Kidney (tissue), 14 donors: ENCODE results near the gene KLF7. TPM values are rescaled to one million over a fixed set of nuclear protein-coding genes. Genes with fewer than 3 reads are reported as not detected.

ENCODE experiments used
- DNase-seq, 5 donors: peaks; one replicate each; pipeline ENCODE4 v3.0.0-alpha.2; 2013 to 2020
- FAIRE-seq: peaks from 2 replicates; lab custom pipeline; 2012; peaks lifted over from hg19 to GRCh38; lab: Jason Lieb, UNC
- H3K27ac ChIP-seq, 2 donors: one replicate each; pipeline ENCODE4 v1.7.0; 2013; ENCODE audit warnings: low read depth in 2 of 2, low read length in 2 of 2, inconsistent platforms in 1 of 2
- H3K27me3 ChIP-seq: one replicate; pipeline ENCODE4 v1.7.1; 2013; ENCODE audit warnings: low read length, inconsistent platforms; ENCODE audit not compliant: control insufficient read depth, insufficient read depth
- H3K36me3 ChIP-seq, 3 donors: one replicate each; pipeline versions ENCODE4 v1.7.0 to v1.7.1; 2013; ENCODE audit warnings: low read length in 3 of 3, control low read depth in 1 of 3, inconsistent platforms in 1 of 3; ENCODE audit not compliant: insufficient read depth in 3 of 3, control insufficient read depth in 2 of 3
- H3K4me1 ChIP-seq, 3 donors: one replicate each; pipeline versions ENCODE4 v1.7.0 to v1.7.1; 2013; ENCODE audit warnings: low read length in 3 of 3, inconsistent platforms in 1 of 3, low read depth in 1 of 3; ENCODE audit not compliant: control insufficient read depth in 2 of 3, insufficient read depth in 2 of 3
- H3K4me3 ChIP-seq, 3 donors: one replicate each; pipeline versions ENCODE4 v1.7.0 to v1.8.1; 2013; ENCODE audit warnings: low read length in 3 of 3, control low read depth in 1 of 3, inconsistent platforms in 1 of 3
- H3K9ac ChIP-seq, 3 donors: one replicate each; pipeline versions ENCODE4 v1.7.0 to v1.7.1; 2013; ENCODE audit warnings: low read length in 3 of 3, control low read depth in 1 of 3, inconsistent platforms in 1 of 3
- H3K9me3 ChIP-seq, 3 donors: one replicate each; pipeline versions ENCODE4 v1.7.0 to v1.7.1; 2013; ENCODE audit warnings: low read length in 3 of 3, control low read depth in 1 of 3, inconsistent platforms in 1 of 3; ENCODE audit not compliant: control insufficient read depth in 2 of 3, insufficient read depth in 1 of 3
- CTCF ChIP-seq: IDR thresholded peaks from 3 replicates; pipeline ENCODE4 v1.5.1; 2012; ENCODE audit warnings: mild to moderate bottlenecking, moderate library complexity, borderline replicate concordance; ENCODE audit not compliant: insufficient read depth; ENCODE audit errors: extremely low read depth
- intact Hi-C: fragments of 100-400 bp; cut with DNase I; formaldehyde crosslinking; loops from one replicate; pipeline ENCODE4 v1.11.1; 2022
- polyA plus RNA-seq: library from polyadenylated mRNA; stranded (reverse); fragments of 350-450 nt; fragmentation: Illumina TruSeq; extraction: RNeasy Lipid Tissue Mini Kit (QIAGEN cat#74804); gene quantifications from one replicate; pipeline ENCODE4 v1.2.3, GENCODE V29; 2014; ENCODE audit warnings: low read depth, low replicate concordance; ENCODE audit not compliant: insufficient read depth
- total RNA-seq: library from RNA; stranded (reverse); fragmentation: NEBNext Ultra II Directional; extraction: Animal tissue kit (Norgen Biotek cat#: 25700); gene quantifications from one replicate; pipeline ENCODE4 v1.2.1, GENCODE V29; 2021
- donor health status: control.
- donor health status: control.
- donor health status: control.
- donor health status: control.
- donor health status: control.
- donor health status: DM: yes; HTN: yes; CAD: no.
- donor health status: Normal renal cell carcinoma (clear cell type).

KLF7 gene
- total and polyA plus RNA-seq, 2 donors from 2014 or later = 2.9 to 61.5 TPM

- H3K27ac ChIP-seq = peak overlapping the region in 1 of 2 donors; percentile 18
- H3K36me3 ChIP-seq = no peaks in the 10 kb centered on the region
- no peaks in the 10 kb centered on the region for H3K27me3 ChIP-seq
- no peaks in the 10 kb centered on the region for H3K9me3 ChIP-seq
- TF ChIP-seq CTCF = no peak
- intact Hi-C loops = no loop called here
- FAIRE-seq (no peak), DNase-seq (no peak)
- no peak overlapping the region for H3K4me3 ChIP-seq
- peaks cover 9 to 21% (median 14%) of the 10 kb centered on the region in 3 donors for H3K4me1 ChIP-seq
- no peak overlapping the region for H3K9ac ChIP-seq
Observed at GRCh38 chr2:207157162-207157481, 8.6 kb downstream of the KLF7 start.

- Histone ChIP-seq H3K27ac (no peak overlapping the region), H3K27me3 (no peaks in the 10 kb centered on the region), H3K4me1 (peaks cover 4 to 20% (median 17%) of the 10 kb centered on the region in 3 donors), H3K9ac (no peak overlapping the region), H3K36me3 (no peaks in the 10 kb centered on the region), H3K9me3 (no peaks in the 10 kb centered on the region), H3K4me3 (no peak overlapping the region)
- FAIRE-seq = no peak
- TF ChIP-seq CTCF = no peak
- intact Hi-C loops = no loop called here
- no peak for DNase-seq
Observed at GRCh38 chr2:207156451-207157161, 9.1 kb downstream of the KLF7 start.

GRCh38 chr2:207155516-207156444, 10.0 kb downstream of the KLF7 start:
- no peak for TF ChIP-seq CTCF
- H3K27ac ChIP-seq = no peak overlapping the region
- no peaks in the 10 kb centered on the region for H3K27me3 ChIP-seq
- H3K36me3 ChIP-seq = no peaks in the 10 kb centered on the region
- no peak for FAIRE-seq
- intact Hi-C loops = no loop called here
- no peaks in the 10 kb centered on the region for H3K9me3 ChIP-seq
- H3K4me1 ChIP-seq = peaks cover 4 to 20% (median 15%) of the 10 kb centered on the region in 3 donors
- DNase-seq = no peak
- no peak overlapping the region for H3K4me3 ChIP-seq
- H3K9ac ChIP-seq = no peak overlapping the region
